K562 (cell line): ENCODE results near the gene PAQR4. TPM values are rescaled to one million over a fixed set of nuclear protein-coding genes. Genes with fewer than 3 reads are reported as not detected.

Source experiments
- ARID1B ChIP-seq: fragments of 450-650 bp; IDR thresholded peaks from 2 replicates; pipeline ENCODE4 v1.6.1; 2016; ENCODE audit warnings: antibody characterized with exemption, mild to moderate bottlenecking, inconsistent platforms
- EHMT2 ChIP-seq: fragments of 450-650 bp; IDR thresholded peaks from 2 replicates; pipeline ENCODE4 v1.6.1; 2018; ENCODE audit warnings: antibody characterized with exemption
- ELF4 ChIP-seq: fragments of 450-650 bp; formaldehyde crosslinking; IDR thresholded peaks from 2 replicates; pipeline ENCODE4 v1.4.0; 2022; ENCODE audit warnings: missing genetic modification characterization
- ESRRB ChIP-seq: fragments of 250-450 bp; sonication (Bioruptor Pico); IDR thresholded peaks from 2 replicates; pipeline ENCODE4 v1.5.0; 2020; ENCODE audit warnings: mild to moderate bottlenecking, moderate library complexity, borderline replicate concordance
- FOSL1 ChIP-seq: fragments of 200-800 bp; sonication (Bioruptor generic); conservative IDR thresholded peaks from 2 replicates; pipeline ENCODE4 v1.6.1; 2016; ENCODE audit warnings: missing genetic modification characterization, missing compliant biosample characterization
- FOXM1 ChIP-seq, 2 experiments: fragments of 450-650 bp in 1 of 2; sonication (generic) in 1 of 2; formaldehyde crosslinking in 1 of 2; IDR thresholded peaks; 2 replicates each; pipeline versions ENCODE4 v1.6.1 to v1.9.0; 2017 to 2022; ENCODE audit warnings: low read depth in 2 of 2, mild to moderate bottlenecking in 2 of 2, missing genetic modification reagents in 1 of 2, moderate library complexity in 1 of 2
- KLF1 ChIP-seq: fragments of 450-650 bp; IDR thresholded peaks from 2 replicates; pipeline ENCODE4 v1.6.1; 2016; ENCODE audit warnings: missing genetic modification characterization, missing compliant biosample characterization
- KLF16 ChIP-seq: IDR thresholded peaks from 2 replicates; pipeline ENCODE4 v1.6.1; 2016; ENCODE audit warnings: antibody characterized with exemption
- NFIC ChIP-seq: fragments of 450-650 bp; IDR thresholded peaks from 2 replicates; pipeline ENCODE4 v1.6.1; 2017; ENCODE audit warnings: mild to moderate bottlenecking, inconsistent platforms
- POLR2G ChIP-seq: fragments of 200-400 bp; formaldehyde crosslinking; IDR thresholded peaks from 2 replicates; pipeline ENCODE4 v1.6.1; 2017; ENCODE audit warnings: low read depth, mild to moderate bottlenecking, antibody characterized with exemption, low read length, moderate library complexity
- PRDM10 ChIP-seq: fragments of 450-650 bp; IDR thresholded peaks from 2 replicates; pipeline ENCODE4 v1.6.1; 2018; ENCODE audit not compliant: partially characterized antibody
- SMARCA4 ChIP-seq: fragments of 450-650 bp; IDR thresholded peaks from 2 replicates; pipeline ENCODE4 v1.6.1; 2016
- TRIM24 ChIP-seq, 2 experiments: fragments of 450-650 bp; IDR thresholded peaks; 2 replicates each; pipeline ENCODE4 v1.6.1; 2016
- ZNF518B ChIP-seq: fragments of 250-450 bp; sonication (Bioruptor Pico); IDR thresholded peaks from 2 replicates; pipeline ENCODE4 v1.5.0; 2021; ENCODE audit warnings: mild to moderate bottlenecking, moderate library complexity
- ZNF766 ChIP-seq: fragments of 200-800 bp; sonication (Bioruptor generic); conservative IDR thresholded peaks from 2 replicates; pipeline ENCODE4 v1.6.1; 2016; ENCODE audit warnings: missing genetic modification characterization, missing compliant biosample characterization
- polyA plus RNA-seq, 8 experiments: library from polyadenylated mRNA; depleted of rRNA in 4 of 8; stranded (reverse) in 5 of 8; unstranded in 3 of 8; fragments of >200 nt; fragmentation: Nextera tagmentation in 2 of 8; fragmentation: Illumina TruSeq in 1 of 8; extraction: Ambion mirVana in 2 of 8; extraction: Trizol in 1 of 8; gene quantifications; 2 replicates each; pipeline versions ENCODE4 v1.2.1 to v1.2.3, GENCODE V29; 2011 to 2014; ENCODE audit warnings: inconsistent platforms in 1 of 8, missing spikeins in 1 of 8
- total RNA-seq, 7 experiments: library from RNA; depleted of rRNA in 6 of 7; stranded (reverse); fragments of >200 nt in 6 of 7; fragmentation: Illumina TruSeq in 2 of 7; extraction: Trizol in 2 of 7; gene quantifications; 2 replicates each; pipeline versions ENCODE4 v1.2.1 to v1.2.3, GENCODE V29; 2011 to 2021; ENCODE audit warnings: low replicate concordance in 1 of 7

PAQR4 gene
- total and polyA plus RNA-seq, 9 of the 15 experiments (the other 6 are each of a cell fraction or from before 2014, with no cell fraction given), result 0.62 to 40.4 (median 19.5) TPM

- 0 out of 2 replicates have a peak, but pooled peaks have one; percentile 27 for TF ChIP-seq ZNF518B (CRISPR knock-in tag)
- TF ChIP-seq ELF4 (CRISPR knock-in tag), result 0 out of 2 replicates have a peak, but pooled peaks have one; percentile 48
- TF ChIP-seq EHMT2, result peak; percentile 23; the same call in 1 of the 2 replicates
- TF ChIP-seq SMARCA4, result peak; percentile 75
- peak; percentile 35; the same call in 1 of the 2 replicates for TF ChIP-seq KLF16
- TF ChIP-seq ZNF766 (CRISPR knock-in tag), result peak; percentile 78; the same call in 1 of the 2 replicates
- TF ChIP-seq FOSL1 (tag), result 0 out of 2 replicates have a peak, but pooled peaks have one; percentile 39
- TF ChIP-seq ARID1B, result peak; percentile 63
- no peak for TF ChIP-seq FOXM1 (IDR thresholded peaks at IDR 0.05; ENCODE audit: low read depth)
- TF ChIP-seq FOXM1 (CRISPR knock-in tag; IDR thresholded peaks at IDR 0.05; ENCODE audit: low read depth), result 0 out of 2 replicates have a peak, but pooled peaks have one; percentile 17
- TF ChIP-seq ESRRB (CRISPR knock-in tag), result 0 out of 2 replicates have a peak, but pooled peaks have one; percentile 13
- TF ChIP-seq KLF1 (tag), result no peak
- TF ChIP-seq TRIM24 (IDR thresholded peaks at IDR 0.05), result peak; percentile 54 to 89; a peak in 3 of 4 replicates
- peak; percentile 25; the same call in 1 of the 2 replicates for TF ChIP-seq POLR2G
- TF ChIP-seq NFIC, result peak; percentile 11; the same call in 1 of the 2 replicates
- peak; percentile 73 for TF ChIP-seq PRDM10
Measured at GRCh38 chr16:3007957-3008689, 39.0 kb downstream of the PAQR4 start (continued).
